Colon (tissue), 2 donors: ENCODE data around the gene B3GAT2.
"Not testable (repeated sequence)": the region's sequence is repeated elsewhere in the genome, so short reads cannot be mapped to it uniquely, and the experiment has no call there.

ENCODE experiments used
- FAIRE-seq: peaks from 2 replicates; lab custom pipeline; 2012; peaks lifted over from hg19 to GRCh38; lab: Jason Lieb, UNC
- donor health status: control.
- donor health status: control.

The B3GAT2 gene

GRCh38 chr6:70956451-70957283 lies at the start of gene B3GAT2:
TSS of gene B3GAT2 (minus strand) at chr6:70957060. CDS start at chr6:70956429, 631 bp downstream.
- no peak for FAIRE-seq

- no peak for FAIRE-seq
Measured at GRCh38 chr6:70998148-70998547, 41.3 kb upstream of the B3GAT2 start.

- FAIRE-seq = no peak
Measured at GRCh38 chr6:70997379-70997778, 40.5 kb upstream of the B3GAT2 start.

GRCh38 chr6:70996106-70996505 lies 39.2 kb upstream of the B3GAT2 start:
- no peak for FAIRE-seq

- FAIRE-seq = no peak
Measured at GRCh38 chr6:70995411-70995810, 38.6 kb upstream of the B3GAT2 start.

GRCh38 chr6:70991253-70991652 lies 34.4 kb upstream of the B3GAT2 start:
- FAIRE-seq = no peak

- FAIRE-seq = no peak
Measured at GRCh38 chr6:70985156-70985555, 28.3 kb upstream of the B3GAT2 start.

GRCh38 chr6:70982747-70983146 lies 25.9 kb upstream of the B3GAT2 start:
- FAIRE-seq = no peak

- FAIRE-seq = no peak
Measured at GRCh38 chr6:70980727-70981126, 23.9 kb upstream of the B3GAT2 start.

GRCh38 chr6:70973604-70974003 lies 16.7 kb upstream of the B3GAT2 start:
- FAIRE-seq = no peak

GRCh38 chr6:70967049-70967448 lies 10.2 kb upstream of the B3GAT2 start:
- FAIRE-seq = no peak

GRCh38 chr6:70957284-70957617 lies 391 bp upstream of the B3GAT2 start:
- no peak for FAIRE-seq

GRCh38 chr6:70956191-70956450 lies 739 bp downstream of the B3GAT2 start:
- FAIRE-seq = no peak

- no peak for FAIRE-seq
Measured at GRCh38 chr6:70955441-70956190, 1.2 kb downstream of the B3GAT2 start.

- no peak for FAIRE-seq
Measured at GRCh38 chr6:70954750-70955149, 2.1 kb downstream of the B3GAT2 start.

GRCh38 chr6:70954176-70954575 lies 2.7 kb downstream of the B3GAT2 start:
- no peak for FAIRE-seq

- no peak for FAIRE-seq
Measured at GRCh38 chr6:70952608-70953165, 4.2 kb downstream of the B3GAT2 start.

- not testable (repeated sequence) for FAIRE-seq
Measured at GRCh38 chr6:70944321-70944720, 12.5 kb downstream of the B3GAT2 start.

- no peak for FAIRE-seq
Measured at GRCh38 chr6:70933853-70934252, 23.0 kb downstream of the B3GAT2 start.

GRCh38 chr6:70905742-70906141 lies 51.1 kb downstream of the B3GAT2 start:
- FAIRE-seq = no peak

- FAIRE-seq = no peak
Measured at GRCh38 chr6:70903665-70904452, 53.0 kb downstream of the B3GAT2 start.

GRCh38 chr6:70901324-70901723 lies 55.5 kb downstream of the B3GAT2 start:
- no peak for FAIRE-seq

GRCh38 chr6:70900047-70900446 lies 56.8 kb downstream of the B3GAT2 start:
- FAIRE-seq = no peak
